ENCODE data around the gene SMG5.

SMG5 gene

DNA sequence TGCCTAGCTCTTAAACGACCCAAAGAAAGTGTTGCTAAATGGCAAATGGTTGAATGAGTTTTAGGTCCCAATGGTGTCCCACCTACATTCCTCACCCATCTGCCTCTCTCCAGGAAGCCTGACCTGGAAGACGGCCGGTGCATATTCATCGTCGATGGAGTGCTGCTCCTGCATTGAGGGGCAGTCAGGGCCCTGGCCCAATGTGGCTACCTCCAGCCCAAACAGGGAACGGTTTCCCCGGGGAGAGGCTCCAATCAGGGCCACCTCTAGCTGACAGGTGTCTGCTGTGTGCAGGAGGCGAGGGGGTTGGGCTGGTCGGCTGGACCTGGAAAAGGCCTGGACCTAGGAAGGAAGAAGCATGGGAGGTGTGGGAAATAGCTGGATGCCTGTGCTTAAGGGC is 11.3 kb upstream of the SMG5 start (continued):
- TF ChIP-seq ZNF324 (tag by site-specific recombination; IDR thresholded peaks at IDR 0.05) (no peak), ZNF792 (tag by site-specific recombination; IDR thresholded peaks at IDR 0.05) (no peak), ZNF391 (tag by site-specific recombination; IDR thresholded peaks at IDR 0.05; ENCODE audit: borderline replicate concordance, low read depth) (no peak), KLF7 (tag by site-specific recombination; IDR thresholded peaks at IDR 0.05; ENCODE audit: borderline replicate concordance) (no peak), HOXD13 (CRISPR knock-in tag; IDR thresholded peaks at IDR 0.05; ENCODE audit: borderline replicate concordance) (no peak), ZNF221 (tag by site-specific recombination; IDR thresholded peaks at IDR 0.05; ENCODE audit: borderline replicate concordance) (no peak)
- TF ChIP-seq, protein P1, sequence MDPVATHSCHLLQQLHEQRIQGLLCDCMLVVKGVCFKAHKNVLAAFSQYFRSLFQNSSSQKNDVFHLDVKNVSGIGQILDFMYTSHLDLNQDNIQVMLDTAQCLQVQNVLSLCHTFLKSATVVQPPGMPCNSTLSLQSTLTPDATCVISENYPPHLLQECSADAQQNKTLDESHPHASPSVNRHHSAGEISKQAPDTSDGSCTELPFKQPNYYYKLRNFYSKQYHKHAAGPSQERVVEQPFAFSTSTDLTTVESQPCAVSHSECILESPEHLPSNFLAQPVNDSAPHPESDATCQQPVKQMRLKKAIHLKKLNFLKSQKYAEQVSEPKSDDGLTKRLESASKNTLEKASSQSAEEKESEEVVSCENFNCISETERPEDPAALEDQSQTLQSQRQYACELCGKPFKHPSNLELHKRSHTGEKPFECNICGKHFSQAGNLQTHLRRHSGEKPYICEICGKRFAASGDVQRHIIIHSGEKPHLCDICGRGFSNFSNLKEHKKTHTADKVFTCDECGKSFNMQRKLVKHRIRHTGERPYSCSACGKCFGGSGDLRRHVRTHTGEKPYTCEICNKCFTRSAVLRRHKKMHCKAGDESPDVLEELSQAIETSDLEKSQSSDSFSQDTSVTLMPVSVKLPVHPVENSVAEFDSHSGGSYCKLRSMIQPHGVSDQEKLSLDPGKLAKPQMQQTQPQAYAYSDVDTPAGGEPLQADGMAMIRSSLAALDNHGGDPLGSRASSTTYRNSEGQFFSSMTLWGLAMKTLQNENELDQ (tag by site-specific recombination; IDR thresholded peaks at IDR 0.05; ENCODE audit: low read depth), result no peak
- TF ChIP-seq, protein P2, sequence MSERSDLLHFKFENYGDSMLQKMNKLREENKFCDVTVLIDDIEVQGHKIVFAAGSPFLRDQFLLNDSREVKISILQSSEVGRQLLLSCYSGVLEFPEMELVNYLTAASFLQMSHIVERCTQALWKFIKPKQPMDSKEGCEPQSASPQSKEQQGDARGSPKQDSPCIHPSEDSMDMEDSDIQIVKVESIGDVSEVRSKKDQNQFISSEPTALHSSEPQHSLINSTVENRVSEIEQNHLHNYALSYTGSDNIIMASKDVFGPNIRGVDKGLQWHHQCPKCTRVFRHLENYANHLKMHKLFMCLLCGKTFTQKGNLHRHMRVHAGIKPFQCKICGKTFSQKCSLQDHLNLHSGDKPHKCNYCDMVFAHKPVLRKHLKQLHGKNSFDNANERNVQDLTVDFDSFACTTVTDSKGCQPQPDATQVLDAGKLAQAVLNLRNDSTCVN (tag by site-specific recombination; optimal IDR thresholded peaks at IDR 0.05), result no peak
- TF ChIP-seq, protein P3, sequence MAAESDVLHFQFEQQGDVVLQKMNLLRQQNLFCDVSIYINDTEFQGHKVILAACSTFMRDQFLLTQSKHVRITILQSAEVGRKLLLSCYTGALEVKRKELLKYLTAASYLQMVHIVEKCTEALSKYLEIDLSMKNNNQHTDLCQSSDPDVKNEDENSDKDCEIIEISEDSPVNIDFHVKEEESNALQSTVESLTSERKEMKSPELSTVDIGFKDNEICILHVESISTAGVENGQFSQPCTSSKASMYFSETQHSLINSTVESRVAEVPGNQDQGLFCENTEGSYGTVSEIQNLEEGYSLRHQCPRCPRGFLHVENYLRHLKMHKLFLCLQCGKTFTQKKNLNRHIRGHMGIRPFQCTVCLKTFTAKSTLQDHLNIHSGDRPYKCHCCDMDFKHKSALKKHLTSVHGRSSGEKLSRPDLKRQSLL (tag by site-specific recombination; IDR thresholded peaks at IDR 0.05), result no peak

DNA sequence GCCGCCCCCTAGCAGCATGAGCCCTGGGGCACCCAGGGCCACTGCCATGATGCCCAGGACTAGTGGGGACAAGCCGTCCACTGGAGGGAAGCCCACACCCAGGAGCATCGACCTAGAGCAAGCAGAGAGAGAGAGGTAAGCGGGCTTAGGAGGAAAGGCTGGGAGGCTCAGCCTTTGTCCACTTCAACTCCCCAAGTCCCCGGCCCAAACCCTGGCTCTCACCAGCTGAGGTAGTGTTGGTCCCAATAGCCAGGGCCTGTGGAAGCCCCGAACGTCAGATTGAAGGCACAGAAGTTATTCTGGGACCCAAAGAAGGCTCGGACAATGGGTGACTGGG is 10.4 kb upstream of the SMG5 start:
- CTCF ChIA-PET, result interaction anchor here (0.7 kb wide), 1 partner anchor 89 kb away, joined by 3 read pairs; no protein-coding TSS in a partner anchor
- TF ChIP-seq, protein P4, sequence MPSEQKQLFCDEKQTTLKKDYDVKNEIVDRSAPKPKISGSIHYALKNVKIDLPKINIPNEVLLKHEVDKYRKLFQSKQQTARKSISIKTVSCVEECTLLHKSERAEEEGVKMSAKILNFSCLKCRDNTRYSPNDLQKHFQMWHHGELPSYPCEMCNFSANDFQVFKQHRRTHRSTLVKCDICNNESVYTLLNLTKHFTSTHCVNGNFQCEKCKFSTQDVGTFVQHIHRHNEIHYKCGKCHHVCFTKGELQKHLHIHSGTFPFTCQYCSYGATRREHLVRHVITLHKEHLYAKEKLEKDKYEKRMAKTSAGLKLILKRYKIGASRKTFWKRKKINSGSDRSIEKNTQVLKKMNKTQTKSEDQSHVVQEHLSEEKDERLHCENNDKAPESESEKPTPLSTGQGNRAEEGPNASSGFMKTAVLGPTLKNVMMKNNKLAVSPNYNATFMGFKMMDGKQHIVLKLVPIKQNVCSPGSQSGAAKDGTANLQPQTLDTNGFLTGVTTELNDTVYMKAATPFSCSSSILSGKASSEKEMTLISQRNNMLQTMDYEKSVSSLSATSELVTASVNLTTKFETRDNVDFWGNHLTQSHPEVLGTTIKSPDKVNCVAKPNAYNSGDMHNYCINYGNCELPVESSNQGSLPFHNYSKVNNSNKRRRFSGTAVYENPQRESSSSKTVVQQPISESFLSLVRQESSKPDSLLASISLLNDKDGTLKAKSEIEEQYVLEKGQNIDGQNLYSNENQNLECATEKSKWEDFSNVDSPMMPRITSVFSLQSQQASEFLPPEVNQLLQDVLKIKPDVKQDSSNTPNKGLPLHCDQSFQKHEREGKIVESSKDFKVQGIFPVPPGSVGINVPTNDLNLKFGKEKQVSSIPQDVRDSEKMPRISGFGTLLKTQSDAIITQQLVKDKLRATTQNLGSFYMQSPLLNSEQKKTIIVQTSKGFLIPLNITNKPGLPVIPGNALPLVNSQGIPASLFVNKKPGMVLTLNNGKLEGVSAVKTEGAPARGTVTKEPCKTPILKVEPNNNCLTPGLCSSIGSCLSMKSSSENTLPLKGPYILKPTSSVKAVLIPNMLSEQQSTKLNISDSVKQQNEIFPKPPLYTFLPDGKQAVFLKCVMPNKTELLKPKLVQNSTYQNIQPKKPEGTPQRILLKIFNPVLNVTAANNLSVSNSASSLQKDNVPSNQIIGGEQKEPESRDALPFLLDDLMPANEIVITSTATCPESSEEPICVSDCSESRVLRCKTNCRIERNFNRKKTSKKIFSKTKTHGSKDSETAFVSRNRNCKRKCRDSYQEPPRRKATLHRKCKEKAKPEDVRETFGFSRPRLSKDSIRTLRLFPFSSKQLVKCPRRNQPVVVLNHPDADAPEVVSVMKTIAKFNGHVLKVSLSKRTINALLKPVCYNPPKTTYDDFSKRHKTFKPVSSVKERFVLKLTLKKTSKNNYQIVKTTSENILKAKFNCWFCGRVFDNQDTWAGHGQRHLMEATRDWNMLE (tag by site-specific recombination; conservative IDR thresholded peaks at IDR 0.05; ENCODE audit: low read depth), result no peak
- TF ChIP-seq SCRT2 (tag by site-specific recombination; IDR thresholded peaks at IDR 0.05) (no peak), ZFP3 (tag by site-specific recombination; IDR thresholded peaks at IDR 0.05; ENCODE audit: low read depth) (no peak), FEZF1 (tag by site-specific recombination; IDR thresholded peaks at IDR 0.05) (no peak), ZNF555 (tag by site-specific recombination; conservative IDR thresholded peaks at IDR 0.05) (no peak), ZNF248 (tag by site-specific recombination; IDR thresholded peaks at IDR 0.05) (no peak), ZNF24 (tag by site-specific recombination; IDR thresholded peaks at IDR 0.05) (no peak), KLF9 (tag by site-specific recombination; IDR thresholded peaks at IDR 0.05; ENCODE audit: low read depth) (no peak), EGR2 (tag by site-specific recombination; IDR thresholded peaks at IDR 0.05; ENCODE audit: low read depth) (no peak), ZNF133 (tag by site-specific recombination; IDR thresholded peaks at IDR 0.05) (no peak), RBAK (tag by site-specific recombination; IDR thresholded peaks at IDR 0.05) (no peak)
- TF ChIP-seq, protein P5, sequence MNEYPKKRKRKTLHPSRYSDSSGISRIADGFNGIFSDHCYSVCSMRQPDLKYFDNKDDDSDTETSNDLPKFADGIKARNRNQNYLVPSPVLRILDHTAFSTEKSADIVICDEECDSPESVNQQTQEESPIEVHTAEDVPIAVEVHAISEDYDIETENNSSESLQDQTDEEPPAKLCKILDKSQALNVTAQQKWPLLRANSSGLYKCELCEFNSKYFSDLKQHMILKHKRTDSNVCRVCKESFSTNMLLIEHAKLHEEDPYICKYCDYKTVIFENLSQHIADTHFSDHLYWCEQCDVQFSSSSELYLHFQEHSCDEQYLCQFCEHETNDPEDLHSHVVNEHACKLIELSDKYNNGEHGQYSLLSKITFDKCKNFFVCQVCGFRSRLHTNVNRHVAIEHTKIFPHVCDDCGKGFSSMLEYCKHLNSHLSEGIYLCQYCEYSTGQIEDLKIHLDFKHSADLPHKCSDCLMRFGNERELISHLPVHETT (tag by site-specific recombination; IDR thresholded peaks at IDR 0.05), result no peak
- TF ChIP-seq, protein P6, sequence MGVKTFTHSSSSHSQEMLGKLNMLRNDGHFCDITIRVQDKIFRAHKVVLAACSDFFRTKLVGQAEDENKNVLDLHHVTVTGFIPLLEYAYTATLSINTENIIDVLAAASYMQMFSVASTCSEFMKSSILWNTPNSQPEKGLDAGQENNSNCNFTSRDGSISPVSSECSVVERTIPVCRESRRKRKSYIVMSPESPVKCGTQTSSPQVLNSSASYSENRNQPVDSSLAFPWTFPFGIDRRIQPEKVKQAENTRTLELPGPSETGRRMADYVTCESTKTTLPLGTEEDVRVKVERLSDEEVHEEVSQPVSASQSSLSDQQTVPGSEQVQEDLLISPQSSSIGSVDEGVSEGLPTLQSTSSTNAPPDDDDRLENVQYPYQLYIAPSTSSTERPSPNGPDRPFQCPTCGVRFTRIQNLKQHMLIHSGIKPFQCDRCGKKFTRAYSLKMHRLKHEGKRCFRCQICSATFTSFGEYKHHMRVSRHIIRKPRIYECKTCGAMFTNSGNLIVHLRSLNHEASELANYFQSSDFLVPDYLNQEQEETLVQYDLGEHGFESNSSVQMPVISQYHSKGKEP (tag by site-specific recombination; IDR thresholded peaks at IDR 0.05), result no peak
- TF ChIP-seq, protein P7, sequence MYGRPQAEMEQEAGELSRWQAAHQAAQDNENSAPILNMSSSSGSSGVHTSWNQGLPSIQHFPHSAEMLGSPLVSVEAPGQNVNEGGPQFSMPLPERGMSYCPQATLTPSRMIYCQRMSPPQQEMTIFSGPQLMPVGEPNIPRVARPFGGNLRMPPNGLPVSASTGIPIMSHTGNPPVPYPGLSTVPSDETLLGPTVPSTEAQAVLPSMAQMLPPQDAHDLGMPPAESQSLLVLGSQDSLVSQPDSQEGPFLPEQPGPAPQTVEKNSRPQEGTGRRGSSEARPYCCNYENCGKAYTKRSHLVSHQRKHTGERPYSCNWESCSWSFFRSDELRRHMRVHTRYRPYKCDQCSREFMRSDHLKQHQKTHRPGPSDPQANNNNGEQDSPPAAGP (tag by site-specific recombination; IDR thresholded peaks at IDR 0.05), result no peak

More for the DNA sequence above, 10.4 kb upstream of the SMG5 start:
- no peaks in the 10 kb centered on the region for H3K9me3 ChIP-seq (ENCODE audit: control insufficient read depth, insufficient read depth, low read depth, low read length)
- no peak overlapping the region for H3K4me3 ChIP-seq (ENCODE audit: low read depth, low read length)
- peaks cover 3 to 48% of the 10 kb centered on the region in 2 experiments; a peak in 2 of 3 replicates for H3K36me3 ChIP-seq (ENCODE audit: control insufficient read depth in 2 of 2, insufficient read depth in 1 of 2, low read length in 2 of 2)
- POLR2A ChIA-PET, result interaction anchor here (0.6 to 1.6 kb wide), 2 partner anchors 10 to 26 kb away, joined by 3 to 10 read pairs; partner anchors contain the start of gene SMG5
- H3K27ac ChIP-seq (ENCODE audit: extremely low read depth, low read depth, low read length), result no peak overlapping the region
- peaks cover 3% of the 10 kb centered on the region; the same call in 1 of the 2 replicates for H3K4me1 ChIP-seq (ENCODE audit: control insufficient read depth, insufficient read depth, low read length)

All from HEK293 (cell line).